NCI-H1436 (cell line): ENCODE results near the gene UBA5.

Source experiments
- DNase-seq: peaks from one replicate; lab custom pipeline; 2025; lab: John Stamatoyannopoulos, UW

Gene UBA5

GRCh38 chr3:132716372-132716771 is 56.2 kb downstream of the UBA5 start:
- no peak for DNase-seq

- DNase-seq = no peak
Measured at GRCh38 chr3:132720228-132720627, 60.1 kb downstream of the UBA5 start.

GRCh38 chr3:132721479-132722164 is 61.5 kb downstream of the UBA5 start:
- no peak for DNase-seq

- DNase-seq = peak; percentile 96
Measured at GRCh38 chr3:132722165-132723023, 62.3 kb downstream of the UBA5 start, which contains the start of gene NPHP3. Gene NPHP3, minus strand, starts transcription at chr3:132722409. Its CDS starts 54 bp downstream, at chr3:132722355.

GRCh38 chr3:132723024-132723950 is 63.2 kb downstream of the UBA5 start:
- DNase-seq = no peak

GRCh38 chr3:132726341-132726823 is 66.3 kb downstream of the UBA5 start:
- DNase-seq = peak; percentile 66
